AG20443 (cell line): Measurements from ENCODE around the gene CLIP2.
"Not testable (repeated sequence)": the region's sequence is repeated elsewhere in the genome, so short reads cannot be mapped to it uniquely, and the experiment has no call there.

Experiments
- DNase-seq: peaks from one replicate; pipeline ENCODE4 v3.0.0; 2012; ENCODE audit warnings: low spot score, mixed read lengths

Gene CLIP2

DNA sequence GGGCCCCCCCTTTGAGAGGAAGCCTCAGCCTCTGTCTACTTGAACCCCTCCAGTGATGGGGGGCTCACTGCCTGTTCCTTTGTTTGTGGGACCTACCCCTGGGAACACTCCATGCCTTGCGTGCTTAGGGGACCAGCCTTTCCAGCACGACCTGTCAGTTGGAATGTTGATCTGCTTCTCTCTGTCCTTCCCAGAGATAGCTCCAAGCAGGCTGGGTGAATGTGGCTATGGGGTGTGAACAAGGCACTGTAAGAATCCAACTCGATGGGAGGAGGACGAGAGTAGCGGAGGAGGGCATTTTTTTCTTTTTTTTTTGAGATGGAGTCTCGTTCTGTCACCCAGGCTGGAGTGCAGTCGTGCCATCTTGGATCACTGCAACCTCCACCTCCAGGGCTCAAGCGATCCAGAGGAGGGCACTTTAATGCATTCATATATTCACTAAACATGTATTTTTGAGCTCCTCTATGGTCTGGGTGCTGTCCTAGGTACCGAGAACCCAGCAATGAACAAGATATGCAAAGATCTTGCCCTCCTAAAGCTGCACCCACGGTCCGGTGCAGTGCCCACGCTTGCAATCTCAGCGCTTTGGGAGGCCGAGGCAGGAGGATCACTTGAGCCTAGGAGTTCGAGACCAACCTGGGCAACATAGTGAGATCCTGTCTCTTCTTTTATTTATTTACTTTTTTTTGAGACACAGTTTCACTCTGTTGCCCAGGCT is 8.5 kb downstream of the CLIP2 start:
- DNase-seq, result no peak

- no peak for DNase-seq
Measured at GRCh38 chr7:74299401-74299800, 10.2 kb downstream of the CLIP2 start.

- DNase-seq, result no peak
Measured at GRCh38 chr7:74300926-74301325, 11.7 kb downstream of the CLIP2 start.

DNA sequence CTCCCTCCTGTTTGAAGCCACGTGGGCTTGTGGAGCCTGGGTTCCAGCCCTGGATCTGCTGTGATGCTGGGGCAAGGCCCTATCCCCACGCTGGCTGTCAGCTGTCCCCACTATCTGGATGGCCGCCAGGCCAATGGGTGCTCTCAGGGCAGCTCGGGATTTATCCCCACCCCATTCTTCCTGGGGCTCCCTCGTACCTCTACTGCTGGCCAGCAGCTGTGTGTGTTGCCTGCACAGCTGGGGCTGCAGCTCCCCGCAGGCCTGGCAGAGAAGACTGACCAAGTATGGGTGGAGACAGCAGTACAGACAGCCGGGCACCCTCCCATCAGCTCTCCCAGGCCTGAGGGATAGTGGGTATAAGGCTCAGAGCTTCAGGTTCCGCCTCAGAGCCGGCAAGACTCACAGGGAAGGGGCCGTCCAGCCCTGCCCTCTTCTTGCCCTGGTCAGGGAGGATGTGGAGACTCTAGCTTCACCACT is 13.6 kb downstream of the CLIP2 start:
- no peak for DNase-seq

GRCh38 chr7:74304550-74304949 is 15.3 kb downstream of the CLIP2 start:
- DNase-seq, result no peak

DNA sequence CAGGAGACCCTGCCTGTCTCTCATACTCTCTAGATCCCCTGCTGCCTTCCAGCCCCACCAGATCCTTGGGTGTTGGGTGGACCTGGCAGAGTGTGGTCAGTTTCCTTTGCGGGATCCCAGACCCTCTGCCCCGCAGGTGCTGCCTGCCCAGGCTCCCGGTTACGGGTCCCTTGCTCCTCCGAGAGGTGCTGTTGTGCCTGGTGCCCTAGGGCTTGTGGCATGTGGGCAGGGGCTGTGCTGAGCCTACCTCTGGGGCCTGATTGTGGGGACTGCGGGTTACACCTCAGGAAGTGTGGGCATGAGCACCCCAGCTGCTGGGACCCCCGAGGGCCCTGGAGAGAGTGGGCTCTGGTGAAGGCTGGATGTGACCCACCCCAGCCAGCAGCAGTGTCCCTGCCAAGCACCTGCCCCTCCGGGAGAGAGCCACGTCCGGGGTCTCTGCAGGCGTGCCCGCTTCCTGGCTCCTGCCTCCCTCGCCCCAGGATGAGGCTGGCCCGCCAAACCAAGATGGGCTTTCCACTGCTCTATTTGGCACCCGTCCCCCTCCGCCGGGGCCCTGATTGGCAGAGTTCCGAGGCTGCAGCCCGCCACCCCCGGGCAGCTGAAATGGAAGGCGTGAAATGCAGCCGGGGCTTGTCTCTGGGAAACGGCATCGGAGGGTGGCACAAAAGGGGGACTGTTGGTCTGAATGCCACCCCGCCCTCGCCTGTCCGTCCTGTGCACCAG is 17.0 kb downstream of the CLIP2 start:
- DNase-seq, result no peak

GRCh38 chr7:74306730-74307469 is 17.7 kb downstream of the CLIP2 start:
- DNase-seq, result peak; percentile 89

DNA sequence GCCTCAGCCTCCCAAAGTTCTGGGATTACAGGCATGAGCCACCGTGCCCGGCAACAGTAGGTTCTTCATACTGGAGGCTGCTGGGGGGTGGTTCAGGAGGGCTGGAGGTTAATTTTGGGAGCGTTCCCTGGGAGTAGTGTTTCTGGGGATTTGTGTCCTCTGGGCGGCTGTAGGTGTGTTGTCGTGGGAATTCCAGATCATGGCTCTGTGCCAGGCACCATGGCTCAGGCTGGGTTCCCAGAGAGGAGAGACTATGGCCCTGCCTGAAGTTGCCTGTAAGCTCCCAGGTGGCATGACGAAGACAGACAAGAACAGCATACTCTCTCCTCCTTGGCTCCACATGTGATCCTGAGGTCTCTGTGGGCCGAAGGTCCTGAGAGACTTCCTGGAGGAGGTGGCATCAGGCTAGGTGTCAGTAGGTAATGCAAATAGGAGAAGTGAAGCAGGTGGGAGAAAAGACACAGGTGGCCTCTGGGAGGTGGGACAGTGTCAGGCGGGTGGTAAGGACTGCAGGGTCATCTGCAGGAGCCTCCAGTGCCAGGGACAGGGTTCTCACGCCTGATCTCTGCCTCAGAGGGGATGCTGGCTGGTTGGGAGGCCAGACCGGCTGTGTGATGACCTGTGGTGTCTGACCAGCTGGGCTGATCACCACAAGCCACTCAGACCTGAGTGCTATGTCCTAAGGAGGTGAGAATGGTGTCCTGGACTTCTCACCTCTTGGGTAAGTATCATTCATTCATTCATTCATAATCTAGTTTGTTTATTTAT is 18.7 kb downstream of the CLIP2 start:
- DNase-seq, result no peak

DNA sequence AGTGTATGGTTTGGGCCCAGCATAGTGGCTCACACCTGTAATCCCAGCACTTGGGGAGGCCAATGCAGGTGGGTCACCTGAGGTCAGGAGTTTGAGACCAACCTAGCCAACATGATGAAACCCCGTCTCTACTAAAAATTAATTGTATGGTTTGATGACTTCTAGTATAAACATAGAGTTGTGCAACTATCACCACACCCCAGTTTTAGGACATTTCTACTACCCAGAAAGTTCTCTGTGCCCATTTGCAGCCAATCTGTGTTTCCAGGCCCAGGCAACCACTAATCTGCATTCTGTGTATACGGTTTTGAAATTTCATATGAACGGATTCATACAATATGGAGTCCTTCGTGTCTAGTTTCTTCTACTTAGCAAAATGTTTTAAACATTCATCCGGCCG is 20.0 kb downstream of the CLIP2 start:
- no peak for DNase-seq

- no peak for DNase-seq
Measured at GRCh38 chr7:74311305-74311744, 22.1 kb downstream of the CLIP2 start.

DNA sequence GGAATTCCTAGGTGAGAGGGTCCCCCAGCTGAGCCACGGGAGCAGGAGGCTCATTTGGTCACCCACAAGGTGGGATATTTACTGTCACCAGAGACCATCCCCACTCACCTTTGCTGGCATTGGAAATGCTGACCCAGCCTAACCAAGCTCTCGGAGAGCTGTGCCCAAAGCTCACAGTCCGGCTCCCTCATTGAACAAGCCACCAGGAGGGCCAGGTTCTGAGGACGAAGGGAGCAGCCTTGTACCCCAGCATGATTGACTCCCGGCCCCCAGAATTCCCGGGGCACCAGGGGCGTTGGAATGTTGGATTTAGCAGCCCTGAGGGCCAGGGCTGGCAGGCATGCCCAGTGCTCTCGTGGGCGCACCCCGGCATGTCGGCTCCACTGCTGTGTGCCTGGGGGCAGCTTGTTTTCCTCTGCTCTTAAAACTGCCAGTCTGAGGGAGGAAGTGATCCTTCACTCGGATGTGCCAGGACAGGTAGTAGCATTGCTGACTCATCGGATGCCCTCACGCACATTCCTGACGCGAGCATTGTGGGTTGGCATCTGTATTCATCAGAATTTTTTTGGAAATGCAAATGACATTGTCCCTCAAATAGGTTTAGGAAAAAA is 23.3 kb downstream of the CLIP2 start:
- DNase-seq, result no peak

GRCh38 chr7:74315891-74316290 is 26.7 kb downstream of the CLIP2 start:
- not testable (repeated sequence) for DNase-seq

DNA sequence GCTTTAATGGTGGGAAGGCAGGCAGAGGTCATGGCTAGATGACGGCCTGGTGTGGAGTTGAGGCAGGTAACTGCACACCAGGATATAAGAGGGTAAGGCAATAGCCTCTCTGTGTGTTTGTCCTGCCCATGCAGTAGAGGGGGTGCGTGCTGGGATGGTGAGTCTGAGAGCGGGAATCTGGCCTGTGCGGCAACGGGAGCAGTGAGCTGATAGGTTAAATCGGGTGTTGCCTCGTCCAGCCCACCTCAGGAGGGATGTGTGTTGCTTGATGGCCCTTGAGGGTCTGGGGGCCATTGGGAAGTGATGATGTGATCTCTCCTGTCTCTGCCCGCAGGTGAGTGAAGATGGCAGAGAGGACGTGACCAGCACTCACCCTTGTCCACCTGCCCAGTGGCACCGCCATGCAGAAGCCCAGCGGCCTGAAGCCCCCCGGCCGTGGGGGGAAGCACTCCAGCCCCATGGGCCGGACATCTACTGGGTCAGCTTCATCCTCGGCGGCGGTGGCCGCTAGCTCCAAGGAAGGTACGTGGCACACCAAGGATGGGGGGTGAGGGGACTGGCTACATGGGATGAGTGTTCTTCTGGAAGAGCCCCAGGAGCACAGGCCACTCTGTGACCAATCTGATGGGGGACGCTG is 28.1 kb downstream of the CLIP2 start:
- no peak for DNase-seq

- DNase-seq, result no peak
Measured at GRCh38 chr7:74318043-74318442, 28.8 kb downstream of the CLIP2 start.

- DNase-seq, result no peak
Measured at GRCh38 chr7:74320645-74321221, 31.5 kb downstream of the CLIP2 start.

DNA sequence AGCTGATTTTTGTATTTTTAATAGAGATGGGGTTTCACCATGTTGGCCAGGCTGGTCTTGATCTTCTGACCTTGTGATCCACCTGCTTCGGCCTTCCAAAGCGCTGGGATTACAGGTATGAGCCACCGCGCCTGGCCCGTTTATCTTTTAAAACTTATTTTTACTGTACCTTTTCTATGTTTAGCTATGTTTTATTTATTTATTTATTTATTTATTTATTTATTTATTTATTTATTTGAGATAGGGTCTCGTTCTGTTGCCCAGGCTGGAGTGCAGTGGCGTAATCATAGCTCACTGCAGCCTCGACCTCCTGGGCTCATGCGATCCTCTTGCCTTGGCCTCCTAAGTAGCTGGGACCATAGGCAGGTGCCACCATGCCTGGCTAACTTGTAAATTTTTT is 33.7 kb downstream of the CLIP2 start:
- DNase-seq, result not testable (repeated sequence)

DNA sequence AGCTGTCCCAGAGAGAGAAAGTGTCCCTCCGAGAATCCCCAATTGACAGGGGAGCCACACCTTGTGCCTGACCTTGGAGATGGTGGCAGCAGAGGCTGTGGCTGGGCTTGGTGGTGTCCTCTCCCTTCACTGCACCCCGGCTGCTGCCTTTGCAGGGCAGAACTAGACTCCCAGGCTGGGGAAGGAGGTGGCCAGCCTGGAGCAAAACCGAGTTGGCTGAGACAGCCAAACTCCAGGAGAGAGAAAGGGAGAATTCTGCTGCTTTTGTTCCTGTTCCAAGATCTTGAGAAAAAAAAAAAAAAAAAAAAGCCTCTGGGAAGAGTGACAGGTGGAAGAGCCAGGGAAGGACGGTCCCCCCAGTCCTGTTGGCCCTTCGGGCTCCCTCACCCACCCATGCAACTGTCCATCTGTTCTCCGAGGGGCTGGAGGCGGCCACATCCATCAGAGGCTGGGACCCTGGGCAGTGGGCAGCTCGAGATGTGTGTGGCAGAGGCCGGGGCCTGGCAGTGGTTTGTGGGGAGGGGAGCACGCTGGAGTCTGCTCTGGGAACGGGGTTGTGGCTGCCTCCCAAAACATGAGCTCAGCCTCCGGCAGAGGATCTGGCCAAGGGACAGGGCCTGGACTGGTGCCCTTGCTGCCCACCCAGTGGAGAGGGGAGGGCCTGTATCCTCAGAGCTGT is 35.5 kb downstream of the CLIP2 start:
- peak; percentile 7 for DNase-seq

- DNase-seq, result no peak
Measured at GRCh38 chr7:74325210-74325565, 36.0 kb downstream of the CLIP2 start.

- no peak for DNase-seq
Measured at GRCh38 chr7:74329225-74329624, 40.0 kb downstream of the CLIP2 start.
